Neural cell (in vitro differentiated cells): ENCODE results near the gene PLCL1. TPM values are rescaled to one million over a fixed set of nuclear protein-coding genes. Genes with fewer than 3 reads are reported as not detected.

Experiments used
- H2AFZ ChIP-seq: fragments of 200-600, 300-800 bp; sonication (generic), shearing (Covaris generic); 2 replicates; pipeline ENCODE4 v1.6.0; 2014; ENCODE audit warnings: low read depth, mild to moderate bottlenecking, antibody characterized with exemption, low read length, moderate library complexity
- H3F3A ChIP-seq: fragments of 200-600 bp; shearing (Covaris generic); 2 replicates; pipeline ENCODE4 v1.6.1; 2016; ENCODE audit warnings: mild to moderate bottlenecking, moderate library complexity, mixed read lengths, antibody characterized with exemption, low read length; ENCODE audit not compliant: insufficient read depth, poor library complexity, severe bottlenecking
- H3K27ac ChIP-seq: fragments of 200-600, 300-800 bp; sonication (generic), shearing (Covaris generic); 2 replicates; pipeline ENCODE4 v1.5.1; 2014; ENCODE audit warnings: mild to moderate bottlenecking, low read length, moderate library complexity
- H3K27me3 ChIP-seq: fragments of 300-800, 200-600 bp; sonication (generic), shearing (Covaris generic); 2 replicates; pipeline ENCODE4 v1.6.0; 2014; ENCODE audit warnings: mild to moderate bottlenecking, low read depth, low read length, moderate library complexity; ENCODE audit not compliant: insufficient read depth
- H3K36me3 ChIP-seq: fragments of 300-800, 200-600 bp; sonication (generic), shearing (Covaris generic); 2 replicates; pipeline ENCODE4 v1.5.1; 2014; ENCODE audit warnings: mild to moderate bottlenecking, antibody characterized with exemption, low read length, moderate library complexity; ENCODE audit not compliant: insufficient read depth
- H3K4me2 ChIP-seq: fragments of 300-800, 200-600 bp; sonication (generic), shearing (Covaris generic); 2 replicates; pipeline ENCODE4 v1.6.0; 2014; ENCODE audit warnings: mild to moderate bottlenecking, low read length
- H3K4me3 ChIP-seq: fragments of 300-800, 200-600 bp; sonication (generic), shearing (Covaris generic); 2 replicates; pipeline ENCODE4 v1.5.1; 2014; ENCODE audit warnings: mild to moderate bottlenecking, low read length, moderate library complexity
- H3K79me2 ChIP-seq: fragments of 200-600 bp; shearing (Covaris generic); replicated peaks from 2 replicates; pipeline ENCODE4 v1.6.0; 2014; ENCODE audit warnings: mild to moderate bottlenecking, low read length, moderate library complexity; ENCODE audit not compliant: insufficient read depth
- H3K9ac ChIP-seq: fragments of 300-800, 200-600 bp; sonication (generic), shearing (Covaris generic); 2 replicates; pipeline ENCODE4 v1.6.1; 2016; ENCODE audit warnings: mild to moderate bottlenecking, low read length, mixed read lengths
- H3K9me2 ChIP-seq: fragments of 200-600 bp; shearing (Covaris generic); 2 replicates; pipeline ENCODE4 v1.6.1; 2016; ENCODE audit warnings: mild to moderate bottlenecking, low read length, mixed read lengths; ENCODE audit not compliant: insufficient read depth
- H3K9me3 ChIP-seq: fragments of 200-600, 300-800 bp; sonication (generic), shearing (Covaris generic); 2 replicates; pipeline ENCODE4 v1.6.1; 2016; ENCODE audit warnings: mild to moderate bottlenecking, mixed run types, low read length, moderate library complexity, mixed read lengths
- H4K20me1 ChIP-seq: fragments of 200-600 bp; shearing (Covaris generic); 2 replicates; pipeline ENCODE4 v1.6.1; 2016; ENCODE audit warnings: mild to moderate bottlenecking, mixed run types; ENCODE audit not compliant: insufficient read depth
- CTCF ChIP-seq: fragments of 450-650 bp; IDR thresholded peaks from 2 replicates; pipeline ENCODE4 v1.5.1; 2014; ENCODE audit warnings: antibody characterized with exemption, mild to moderate bottlenecking, moderate library complexity; ENCODE audit not compliant: poor library complexity, severe bottlenecking
- EP300 ChIP-seq: fragments of 450-650 bp; conservative IDR thresholded peaks from 2 replicates; pipeline ENCODE4 v1.6.1; 2014; ENCODE audit warnings: antibody characterized with exemption, mild to moderate bottlenecking, moderate library complexity; ENCODE audit not compliant: poor library complexity, severe bottlenecking
- EZH2 ChIP-seq: fragments of 200-600, 300-800 bp; shearing (Covaris generic), sonication (generic); IDR thresholded peaks from 2 replicates; pipeline ENCODE4 v1.6.1; 2014; ENCODE audit warnings: antibody characterized with exemption, low read length, borderline replicate concordance, mild to moderate bottlenecking; ENCODE audit not compliant: insufficient read depth, poor library complexity, severe bottlenecking
- MXI1 ChIP-seq: fragments of 450-650 bp; conservative IDR thresholded peaks from 2 replicates; pipeline ENCODE4 v1.6.1; 2014; ENCODE audit warnings: antibody characterized with exemption, mild to moderate bottlenecking; ENCODE audit not compliant: poor library complexity, severe bottlenecking
- POLR2AphosphoS5 ChIP-seq: IDR thresholded peaks from 2 replicates; pipeline ENCODE4 v1.6.1; 2012
- RAD21 ChIP-seq: fragments of 450-650 bp; conservative IDR thresholded peaks from 2 replicates; pipeline ENCODE4 v1.6.1; 2014; ENCODE audit warnings: antibody characterized with exemption, mild to moderate bottlenecking, moderate library complexity
- REST ChIP-seq: IDR thresholded peaks from 2 replicates; pipeline ENCODE4 v1.6.1; 2012; ENCODE audit warnings: borderline replicate concordance
- SMC3 ChIP-seq: fragments of 450-650 bp; conservative IDR thresholded peaks from 2 replicates; pipeline ENCODE4 v1.6.1; 2014; ENCODE audit warnings: antibody characterized with exemption, mild to moderate bottlenecking, moderate library complexity; ENCODE audit not compliant: poor library complexity
- TAF1 ChIP-seq: IDR thresholded peaks from 2 replicates; pipeline ENCODE4 v1.6.1; 2012; ENCODE audit warnings: low read depth
- polyA plus RNA-seq: library from polyadenylated mRNA; depleted of rRNA; stranded (reverse); fragments of >200 nt; gene quantifications from 2 replicates; pipeline ENCODE4 v1.2.3, GENCODE V29; 2014

PLCL1 gene
- polyA plus RNA-seq, 1 donor from 2014 or later: 6.8 TPM

DNA sequence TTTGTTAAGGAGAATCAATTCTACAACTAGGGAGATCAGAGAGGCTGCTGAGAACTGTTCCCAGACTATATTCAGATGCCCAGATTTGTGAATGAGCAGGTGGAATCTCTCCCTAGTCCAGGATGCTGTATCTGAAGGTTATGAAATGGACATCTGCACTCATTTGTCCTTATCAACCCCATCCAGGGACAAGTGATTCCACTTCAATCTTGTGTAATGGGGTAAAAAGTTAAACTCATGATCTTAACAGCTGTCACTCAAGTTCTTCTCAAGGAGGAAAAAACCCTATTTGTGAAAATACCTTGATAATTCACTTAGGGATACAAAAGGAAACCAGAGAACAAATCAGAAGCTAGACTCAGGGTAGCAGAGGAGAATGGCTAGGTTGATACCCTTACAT, 144.8 kb downstream of the PLCL1 start:
- no peak overlapping the region for H3K9ac ChIP-seq
- no peak overlapping the region for H3K27ac ChIP-seq
- no peak for TF ChIP-seq POLR2AphosphoS5
- TF ChIP-seq EZH2: no peak
- TF ChIP-seq RAD21: no peak
- TF ChIP-seq MXI1: no peak
- TF ChIP-seq TAF1: no peak
- no peak for TF ChIP-seq REST
- TF ChIP-seq SMC3: no peak
- no peak for TF ChIP-seq EP300
- TF ChIP-seq CTCF: no peak

GRCh38 chr2:197950006-197950405, 145.6 kb downstream of the PLCL1 start:
- Histone ChIP-seq H3K27ac (no peak overlapping the region), H3K36me3 (no peaks in the 10 kb centered on the region), H4K20me1 (no peaks in the 10 kb centered on the region), H3F3A (no peaks in the 10 kb centered on the region), H3K9ac (no peak overlapping the region), H3K27me3 (no peaks in the 10 kb centered on the region), H3K4me2 (no peak overlapping the region), H2AFZ (no peak overlapping the region), H3K79me2 (no peaks in the 10 kb centered on the region), H3K9me3 (no peaks in the 10 kb centered on the region), H3K4me3 (no peak overlapping the region), H3K9me2 (no peaks in the 10 kb centered on the region)
- TF ChIP-seq RAD21 (no peak), EZH2 (no peak), MXI1 (no peak), REST (no peak), CTCF (no peak)

More for the DNA sequence above, 144.8 kb downstream of the PLCL1 start:
- Histone ChIP-seq H3K36me3 (no peaks in the 10 kb centered on the region), H3K9me2 (no peaks in the 10 kb centered on the region), H4K20me1 (no peaks in the 10 kb centered on the region), H3K27me3 (no peaks in the 10 kb centered on the region), H2AFZ (no peak overlapping the region), H3K9me3 (no peaks in the 10 kb centered on the region), H3K4me3 (no peak overlapping the region), H3K79me2 (no peaks in the 10 kb centered on the region), H3K4me2 (no peak overlapping the region), H3F3A (no peaks in the 10 kb centered on the region)
